Thyroid gland (tissue), 4 donors: ENCODE data around the gene LYRM9.

Experiments
- CTCF ChIP-seq, 6 experiments: fragments of 200-600 bp in 3 of 6; fragments of 450-650 bp in 3 of 6; sonication (generic) in 3 of 6; IDR thresholded peaks; one replicate each; pipeline ENCODE4 v1.5.1; 2016 to 2019; ENCODE audit warnings: antibody characterized with exemption in 6 of 6, mild to moderate bottlenecking in 2 of 6, inconsistent platforms in 1 of 6, moderate library complexity in 1 of 6
- POLR2A ChIP-seq, 2 donors: fragments of 450-650 bp; IDR thresholded peaks; one replicate each; pipeline ENCODE4 v1.6.1; 2017; ENCODE audit warnings: antibody characterized with exemption in 2 of 2, mild to moderate bottlenecking in 2 of 2, moderate library complexity in 1 of 2

- TF ChIP-seq POLR2A (IDR thresholded peaks at IDR 0.05) = no peak
- TF ChIP-seq CTCF (IDR thresholded peaks at IDR 0.05) = no peak
Observed at GRCh38 chr17:27860971-27861664, 32.0 kb downstream of the LYRM9 start.
